Tibial artery (tissue), 4 donors: ENCODE results near the gene CSTPP1.
A peak's percentile ranks its signal among the peaks of the same experiment; 100 is the strongest.
"Not testable (repeated sequence)": the region's sequence is repeated elsewhere in the genome, so short reads cannot be mapped to it uniquely, and the experiment has no call there.

ENCODE experiments used
- DNase-seq, 2 donors: peaks; one replicate each; pipeline ENCODE4 v3.0.0-alpha.2; 2019
- H3K27ac ChIP-seq, 2 donors: fragments of 200-600 bp; sonication (generic) in 1 of 2; 1 replicate in 1 of 2; 2 replicates in 1 of 2; pipeline ENCODE4 v1.5.1; 2018 to 2019; ENCODE audit warnings: mild to moderate bottlenecking in 1 of 2
- H3K27me3 ChIP-seq, 2 donors: fragments of 200-600 bp; sonication (generic) in 1 of 2; one replicate each; pipeline versions ENCODE4 v1.5.1 to v1.6.0; 2016 to 2019
- H3K36me3 ChIP-seq, 3 donors: fragments of 200-600 bp; sonication (generic) in 2 of 3; one replicate each; pipeline ENCODE4 v1.5.1; 2016 to 2019; ENCODE audit warnings: mild to moderate bottlenecking in 2 of 3
- H3K4me1 ChIP-seq, 4 donors: fragments of 200-600 bp; sonication (generic) in 2 of 4; 1 replicate in 3 of 4; 2 replicates in 1 of 4; pipeline ENCODE4 v1.5.1; 2016 to 2019
- H3K4me3 ChIP-seq, 2 donors: fragments of 200-600 bp; sonication (generic) in 1 of 2; 1 replicate in 1 of 2; 2 replicates in 1 of 2; pipeline ENCODE4 v1.5.1; 2018 to 2019; ENCODE audit warnings: mild to moderate bottlenecking in 2 of 2
- H3K9me3 ChIP-seq, 3 donors: fragments of 200-600 bp; sonication (generic) in 1 of 3; one replicate each; pipeline ENCODE4 v1.5.1; 2016 to 2019
- intact Hi-C: fragments of 100-400 bp; cut with DNase I; formaldehyde crosslinking; loops from one replicate; pipeline ENCODE4 v1.15.0; 2023; ENCODE audit warnings: low total_unique reads
- TF ChIP-seq, protein P1 (sequence below), 2 experiments: fragments of 200-600 bp in 1 of 2; fragments of 450-650 bp in 1 of 2; IDR thresholded peaks; one replicate each; pipeline ENCODE4 v1.5.1; 2017 to 2019; ENCODE audit warnings: antibody characterized with exemption in 2 of 2, mild to moderate bottlenecking in 1 of 2, moderate library complexity in 1 of 2

Gene CSTPP1

DNA sequence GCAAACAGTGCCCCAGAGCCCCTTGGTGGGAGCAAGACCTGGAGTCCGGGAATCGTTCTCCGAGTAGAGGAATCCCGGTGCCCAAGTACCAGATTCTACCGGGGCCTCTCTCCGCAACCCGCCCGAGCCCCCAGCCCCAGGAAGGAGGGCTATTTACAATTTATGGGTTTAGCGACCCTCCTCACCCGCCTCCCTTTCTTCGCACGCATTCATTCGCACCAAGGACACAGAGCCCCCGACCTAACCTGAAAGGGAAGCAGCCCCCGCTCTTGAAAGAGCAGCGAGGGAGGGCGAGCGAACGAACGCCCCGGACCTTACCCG, 18.8 kb upstream of the CSTPP1 start:
- peaks cover 0 to 53% (median 26%) of the 10 kb centered on the region in 4 donors for H3K4me1 ChIP-seq
- H3K36me3 ChIP-seq, result no peaks in the 10 kb centered on the region
- no peak for DNase-seq
- TF ChIP-seq, protein P1, sequence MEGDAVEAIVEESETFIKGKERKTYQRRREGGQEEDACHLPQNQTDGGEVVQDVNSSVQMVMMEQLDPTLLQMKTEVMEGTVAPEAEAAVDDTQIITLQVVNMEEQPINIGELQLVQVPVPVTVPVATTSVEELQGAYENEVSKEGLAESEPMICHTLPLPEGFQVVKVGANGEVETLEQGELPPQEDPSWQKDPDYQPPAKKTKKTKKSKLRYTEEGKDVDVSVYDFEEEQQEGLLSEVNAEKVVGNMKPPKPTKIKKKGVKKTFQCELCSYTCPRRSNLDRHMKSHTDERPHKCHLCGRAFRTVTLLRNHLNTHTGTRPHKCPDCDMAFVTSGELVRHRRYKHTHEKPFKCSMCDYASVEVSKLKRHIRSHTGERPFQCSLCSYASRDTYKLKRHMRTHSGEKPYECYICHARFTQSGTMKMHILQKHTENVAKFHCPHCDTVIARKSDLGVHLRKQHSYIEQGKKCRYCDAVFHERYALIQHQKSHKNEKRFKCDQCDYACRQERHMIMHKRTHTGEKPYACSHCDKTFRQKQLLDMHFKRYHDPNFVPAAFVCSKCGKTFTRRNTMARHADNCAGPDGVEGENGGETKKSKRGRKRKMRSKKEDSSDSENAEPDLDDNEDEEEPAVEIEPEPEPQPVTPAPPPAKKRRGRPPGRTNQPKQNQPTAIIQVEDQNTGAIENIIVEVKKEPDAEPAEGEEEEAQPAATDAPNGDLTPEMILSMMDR (IDR thresholded peaks at IDR 0.05), result no peak
- H3K9me3 ChIP-seq, result no peaks in the 10 kb centered on the region
- peak overlapping the region in 1 of 2 donors; percentile 61 for H3K27ac ChIP-seq
- peak overlapping the region; percentile 53 to 58 for H3K4me3 ChIP-seq
- intact Hi-C loops, result no loop called here
- H3K27me3 ChIP-seq, result no peaks in the 10 kb centered on the region

DNA sequence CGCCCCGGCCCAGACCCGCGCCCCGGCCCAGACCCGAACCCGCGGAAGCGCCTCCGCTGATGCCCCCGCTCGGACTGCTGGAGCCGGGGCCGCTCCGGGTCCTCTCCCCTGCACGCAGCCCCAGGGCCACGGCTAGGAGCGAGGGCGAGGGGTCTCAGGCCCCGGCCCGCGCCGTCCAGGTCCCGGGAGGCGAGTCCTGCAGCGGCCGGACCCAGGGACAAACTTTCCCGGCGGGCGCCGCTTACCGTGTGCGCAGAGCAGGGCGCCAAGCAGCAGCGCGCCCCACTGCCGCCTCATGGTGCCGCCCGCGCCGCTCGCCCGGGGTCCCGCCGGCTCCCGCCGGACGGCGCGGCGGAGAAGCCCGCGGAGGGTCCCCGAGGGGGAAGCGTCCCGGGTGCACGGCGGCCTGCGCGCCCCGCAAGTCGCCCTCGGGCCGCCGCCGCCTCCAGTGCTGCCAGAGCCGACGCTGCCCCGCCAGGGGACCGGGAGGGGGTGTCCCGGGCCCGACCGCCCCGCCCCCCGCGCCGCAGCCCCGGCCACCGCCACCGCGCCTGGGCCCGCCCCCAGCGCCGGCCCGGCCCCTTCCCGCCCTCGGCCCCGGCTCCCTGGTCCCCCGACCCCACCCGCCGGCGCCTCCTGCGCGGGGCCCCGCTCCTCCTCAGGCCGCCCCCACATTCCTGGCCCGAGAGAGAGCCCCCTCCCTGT, 18.3 kb upstream of the CSTPP1 start, which contains the start of gene LRP4:
TSS of gene LRP4 (minus strand) at position 468 of the 705 bp plus-strand sequence. CDS start at position 297, 171 bp downstream.
- no peaks in the 10 kb centered on the region for H3K36me3 ChIP-seq
- intact Hi-C loops, result no loop called here
- TF ChIP-seq, protein P1 (IDR thresholded peaks at IDR 0.05), result no peak
- H3K4me1 ChIP-seq, result peaks cover 0 to 53% (median 25%) of the 10 kb centered on the region in 4 donors
- H3K27ac ChIP-seq, result peak within 1 kb of the TSS; percentile 42 to 61
- peak within 1 kb of the TSS; percentile 53 to 58 for H3K4me3 ChIP-seq
- no peaks in the 10 kb centered on the region for H3K9me3 ChIP-seq
- H3K27me3 ChIP-seq, result no peaks in the 10 kb centered on the region
- DNase-seq, result no peak

DNA sequence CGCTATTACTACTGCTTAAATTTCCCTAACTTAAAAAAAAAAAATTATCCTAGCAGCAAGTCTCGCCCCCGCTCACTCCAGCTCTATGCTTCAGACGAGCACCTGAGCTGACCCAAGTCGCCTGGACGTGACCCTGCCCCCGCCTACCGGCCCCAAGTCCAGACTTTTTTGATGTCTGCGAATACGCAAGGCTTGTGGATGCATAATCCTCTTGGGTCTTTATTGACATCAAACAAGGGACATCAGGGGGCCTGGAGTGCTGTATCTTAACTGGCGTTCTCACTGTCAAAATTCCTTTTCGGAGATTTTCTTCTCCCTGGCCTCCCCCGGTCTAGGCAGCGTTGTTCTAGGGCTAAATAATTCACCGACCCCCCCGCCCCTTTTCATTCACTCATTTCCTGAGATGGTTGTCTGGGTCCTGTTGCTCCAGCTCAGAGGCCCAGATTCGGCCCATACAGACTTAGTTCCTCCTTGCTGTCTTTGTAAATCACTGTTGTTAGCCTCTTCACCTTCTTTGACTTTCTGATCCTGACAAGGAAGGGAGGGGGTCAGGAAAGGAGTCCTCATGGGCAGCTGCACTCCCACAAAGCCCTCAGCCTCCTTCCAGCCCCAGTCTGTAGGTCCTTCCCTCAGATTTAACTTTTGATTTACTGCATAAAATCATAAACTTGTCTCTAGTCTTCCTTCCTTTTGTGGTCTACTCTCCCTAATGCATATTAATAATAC, 17.6 kb upstream of the CSTPP1 start:
- H3K27ac ChIP-seq, result peak overlapping the region in 1 of 2 donors; percentile 39
- intact Hi-C loops, result no loop called here
- H3K9me3 ChIP-seq, result no peaks in the 10 kb centered on the region
- no peaks in the 10 kb centered on the region for H3K27me3 ChIP-seq
- H3K4me1 ChIP-seq, result peaks cover 0 to 52% (median 25%) of the 10 kb centered on the region in 4 donors
- TF ChIP-seq, protein P1 (IDR thresholded peaks at IDR 0.05), result no peak
- peak overlapping the region; percentile 53 to 58 for H3K4me3 ChIP-seq
- no peaks in the 10 kb centered on the region for H3K36me3 ChIP-seq
- no peak for DNase-seq

DNA sequence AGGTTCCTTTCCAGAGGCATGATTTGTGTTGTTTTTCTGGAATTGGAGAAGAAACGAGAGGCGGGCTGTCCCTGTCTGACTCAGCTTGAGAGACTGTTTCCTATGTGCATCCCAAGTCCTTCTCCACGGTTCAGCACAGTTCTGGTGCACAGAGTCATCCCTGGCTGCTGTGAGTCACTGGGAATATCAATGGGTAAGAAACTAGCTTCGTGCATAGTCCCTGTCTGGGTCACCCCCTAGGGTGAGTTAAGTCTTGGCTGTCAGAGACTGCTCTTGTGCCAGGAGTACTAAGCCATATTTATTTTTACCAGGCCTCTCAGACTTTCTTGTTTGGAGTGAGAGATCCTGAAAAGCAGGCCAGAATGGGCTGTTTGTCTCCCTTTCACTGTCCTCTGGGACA, 15.8 kb upstream of the CSTPP1 start:
- H3K9me3 ChIP-seq, result no peaks in the 10 kb centered on the region
- TF ChIP-seq, protein P1 (IDR thresholded peaks at IDR 0.05), result no peak
- intact Hi-C loops, result no loop called here
- no peak overlapping the region for H3K4me3 ChIP-seq
- H3K36me3 ChIP-seq, result no peaks in the 10 kb centered on the region
- peak overlapping the region; percentile 21 to 50 for H3K27ac ChIP-seq
- peaks cover 0 to 41% (median 21%) of the 10 kb centered on the region in 4 donors for H3K4me1 ChIP-seq
- H3K27me3 ChIP-seq, result no peaks in the 10 kb centered on the region
- peak; percentile 73 to 78 for DNase-seq

DNA sequence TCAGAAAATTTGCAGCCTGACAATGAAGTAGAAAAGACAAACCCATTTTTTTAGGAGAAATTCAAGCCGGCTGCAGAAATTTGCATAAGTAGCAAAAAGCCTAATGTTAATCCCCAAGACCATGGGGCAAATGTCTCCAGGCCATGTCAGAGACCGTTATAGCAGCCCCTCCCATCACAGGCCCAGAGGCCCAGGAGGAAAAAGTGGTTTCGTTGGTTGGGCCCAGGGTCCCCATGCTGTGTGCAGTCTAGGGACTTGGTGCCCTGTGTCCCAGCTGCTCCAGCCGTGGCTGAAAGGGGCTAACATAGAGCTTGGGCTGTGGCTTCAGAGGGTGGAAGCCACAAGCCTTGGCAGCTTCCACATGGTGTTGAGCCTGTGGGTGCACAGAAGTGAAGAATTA, 8.6 kb upstream of the CSTPP1 start:
- H3K27ac ChIP-seq, H3K4me1 ChIP-seq, H3K4me3 ChIP-seq, DNase-seq, H3K36me3 ChIP-seq, H3K27me3 ChIP-seq, intact Hi-C loops, H3K9me3 ChIP-seq: not testable (repeated sequence)

DNA sequence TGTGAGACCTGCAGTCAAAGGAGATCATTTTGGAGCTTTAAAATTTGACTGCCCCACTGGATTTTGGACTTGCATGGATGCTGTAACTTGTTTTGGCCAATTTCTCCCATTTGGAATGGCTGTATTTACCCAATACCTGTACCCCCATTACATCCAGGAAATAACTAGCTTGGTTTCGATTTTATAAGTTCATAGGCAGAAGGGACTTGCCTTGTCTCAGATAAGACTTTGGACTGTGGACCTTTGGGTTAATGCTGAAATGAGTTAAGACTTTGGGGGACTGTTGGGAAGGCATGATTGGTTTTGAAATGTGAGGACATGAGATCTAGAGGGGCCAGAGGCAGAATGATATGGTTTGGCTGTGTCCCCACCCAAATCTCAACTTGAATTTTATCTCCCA, 7.9 kb upstream of the CSTPP1 start:
- H3K9me3 ChIP-seq, H3K4me3 ChIP-seq, DNase-seq, intact Hi-C loops, H3K27me3 ChIP-seq, H3K27ac ChIP-seq, H3K36me3 ChIP-seq, H3K4me1 ChIP-seq: not testable (repeated sequence)
